Measurements from ENCODE around the gene TCF7L2.

TCF7L2 gene

DNA sequence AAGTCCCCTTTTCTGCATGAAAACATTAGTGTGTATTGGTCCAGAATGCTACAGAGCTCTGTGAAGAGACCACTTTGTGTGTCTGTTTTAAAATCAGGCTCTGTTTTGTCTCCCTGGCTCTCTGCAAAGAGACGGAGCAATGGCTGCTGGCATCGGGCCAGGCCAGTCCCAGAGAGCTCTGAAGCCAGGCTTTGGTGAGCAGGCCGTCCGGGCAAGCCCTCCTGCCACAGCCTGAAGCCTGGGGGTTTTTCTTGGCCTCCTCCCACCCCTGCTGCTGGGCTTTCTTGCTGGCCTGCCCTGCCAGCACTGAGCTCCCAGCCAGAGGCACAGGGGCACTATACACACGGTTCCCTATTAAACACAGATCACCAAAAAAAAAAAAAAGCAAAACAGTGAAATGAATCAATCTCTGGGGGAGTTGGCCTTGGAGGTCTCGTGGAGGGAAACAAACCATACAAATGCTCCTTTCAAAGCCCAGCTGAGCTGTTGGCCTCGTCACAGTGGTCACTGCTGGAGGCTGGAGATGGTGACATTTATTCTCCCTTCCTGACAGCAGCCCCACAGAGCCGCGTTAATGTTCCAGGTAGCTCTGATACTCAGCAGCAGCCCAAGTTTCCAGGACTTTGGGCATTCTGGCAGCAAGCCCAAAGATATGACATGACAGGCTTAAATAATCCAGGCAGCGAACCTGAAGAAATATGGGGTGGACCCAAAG, 237.2 kb downstream of the TCF7L2 start:
- Histone ChIP-seq H3K9ac (ENCODE audit: low read depth, low read length) (no peak overlapping the region), H3K9me3 (replicated peaks; ENCODE audit: low read length) (no peaks in the 10 kb centered on the region), H3K4me2 (ENCODE audit: low read length) (no peak overlapping the region), H3K4me1 (ENCODE audit: control insufficient read depth, insufficient read depth, low read length) (no peaks in the 10 kb centered on the region), H3K27me3 (ENCODE audit: control insufficient read depth, insufficient read depth, low read length) (no peaks in the 10 kb centered on the region), H3K4me3 (ENCODE audit: low read length) (no peak overlapping the region), H3K36me3 (ENCODE audit: insufficient read depth, low read length) (no peaks in the 10 kb centered on the region)

DNA sequence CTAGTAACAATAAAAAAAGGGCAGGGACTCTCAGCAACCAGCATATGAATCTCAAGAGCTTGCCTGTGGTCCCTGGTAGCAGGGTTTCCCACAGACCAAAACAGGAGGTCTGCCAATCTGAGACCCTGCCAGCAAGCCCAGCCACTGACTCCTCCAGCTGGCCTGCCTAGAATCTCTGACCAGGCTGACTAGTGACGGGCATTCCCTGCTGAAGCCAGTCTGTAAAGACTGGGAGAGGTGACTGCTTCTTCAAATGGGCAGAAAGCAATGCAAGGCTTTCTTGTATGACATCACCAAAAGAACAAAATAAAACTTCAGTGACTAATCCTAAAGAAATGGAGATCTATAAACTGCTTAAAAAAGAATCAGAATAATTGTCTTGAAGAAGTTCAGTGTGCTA, 249.4 kb downstream of the TCF7L2 start:
- Histone ChIP-seq H3K9ac (ENCODE audit: low read depth, low read length) (no peak overlapping the region), H3K36me3 (ENCODE audit: insufficient read depth, low read length) (no peaks in the 10 kb centered on the region), H3K4me3 (ENCODE audit: low read length) (no peak overlapping the region), H3K27me3 (ENCODE audit: control insufficient read depth, insufficient read depth, low read length) (no peaks in the 10 kb centered on the region), H3K4me1 (ENCODE audit: control insufficient read depth, insufficient read depth, low read length) (peaks cover 3% of the 10 kb centered on the region), H3K9me3 (replicated peaks; ENCODE audit: low read length) (no peaks in the 10 kb centered on the region), H3K4me2 (ENCODE audit: low read length) (no peak overlapping the region)

DNA sequence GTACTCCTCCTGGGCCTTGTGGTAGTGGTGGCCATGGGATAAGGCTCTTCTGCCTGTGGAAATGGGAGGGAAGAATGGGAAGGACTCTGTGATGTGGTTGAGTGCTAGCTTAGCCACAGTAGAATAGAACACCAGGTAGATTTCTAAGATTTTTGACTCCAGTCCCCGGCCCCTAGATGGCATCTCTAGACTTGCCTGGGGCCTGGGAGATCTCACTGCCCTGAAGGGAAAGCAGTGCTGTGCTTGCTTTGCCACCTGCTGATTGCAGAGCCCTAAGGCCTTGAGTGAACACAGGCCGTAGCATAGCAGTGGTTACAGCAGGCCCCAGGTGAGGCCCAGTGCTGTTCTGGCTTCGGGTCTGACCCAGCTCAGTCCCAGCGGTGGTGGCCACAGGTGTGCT, 252.0 kb downstream of the TCF7L2 start:
- H3K9me3 ChIP-seq (replicated peaks; ENCODE audit: low read length) = no peaks in the 10 kb centered on the region
- H3K4me3 ChIP-seq (ENCODE audit: low read length) = no peak overlapping the region
- H3K9ac ChIP-seq (ENCODE audit: low read depth, low read length) = no peak overlapping the region
- no peaks in the 10 kb centered on the region for H3K36me3 ChIP-seq (ENCODE audit: insufficient read depth, low read length)
- H3K4me2 ChIP-seq (ENCODE audit: low read length) = no peak overlapping the region
- no peaks in the 10 kb centered on the region for H3K27me3 ChIP-seq (ENCODE audit: control insufficient read depth, insufficient read depth, low read length)
- peaks cover 3% of the 10 kb centered on the region for H3K4me1 ChIP-seq (ENCODE audit: control insufficient read depth, insufficient read depth, low read length)

DNA sequence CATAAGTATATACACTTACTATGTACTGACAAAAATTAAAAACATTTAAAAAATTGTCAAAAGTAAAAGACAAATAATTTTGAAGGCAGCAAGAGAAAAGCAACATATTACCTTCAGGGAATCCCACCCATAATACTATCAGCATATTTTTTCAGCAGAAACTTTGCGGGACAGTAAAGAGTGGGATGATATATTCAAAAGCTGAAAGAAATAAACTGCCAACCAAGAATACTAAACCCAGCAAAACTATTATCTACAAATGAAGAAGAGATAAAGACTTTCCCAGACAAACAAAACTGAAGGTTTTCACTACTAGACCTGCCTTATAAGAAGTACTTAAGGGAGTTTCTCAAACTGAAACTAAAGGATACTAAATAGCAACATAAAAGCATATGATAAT, 257.9 kb downstream of the TCF7L2 start:
- Histone ChIP-seq H3K4me3 (ENCODE audit: low read length) (no peak overlapping the region), H3K36me3 (ENCODE audit: insufficient read depth, low read length) (no peaks in the 10 kb centered on the region), H3K4me1 (ENCODE audit: control insufficient read depth, insufficient read depth, low read length) (no peaks in the 10 kb centered on the region), H3K9me3 (replicated peaks; ENCODE audit: low read length) (no peaks in the 10 kb centered on the region), H3K9ac (ENCODE audit: low read depth, low read length) (no peak overlapping the region), H3K27me3 (ENCODE audit: control insufficient read depth, insufficient read depth, low read length) (peaks cover 9% of the 10 kb centered on the region), H3K4me2 (ENCODE audit: low read length) (no peak overlapping the region)

DNA sequence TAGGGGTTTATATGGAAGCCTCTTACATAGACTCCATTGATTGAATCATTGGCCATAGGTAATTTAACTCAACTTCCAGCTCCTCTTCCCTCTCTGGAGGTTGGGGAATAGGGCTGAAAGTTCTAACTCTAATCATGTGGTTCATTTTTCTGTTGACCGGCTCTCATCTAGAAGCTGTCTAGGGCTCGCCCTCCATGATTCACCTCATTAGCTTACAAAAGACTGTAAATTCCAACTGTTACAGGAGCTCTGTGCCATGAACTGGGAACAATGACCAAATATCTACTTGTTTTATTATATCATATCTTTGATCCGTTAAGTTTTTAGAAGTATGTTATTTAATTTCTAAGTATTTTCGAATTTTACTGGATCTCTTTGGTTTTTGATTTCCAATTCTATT, 263.0 kb downstream of the TCF7L2 start:
- Histone ChIP-seq H3K27me3 (ENCODE audit: control insufficient read depth, insufficient read depth, low read length) (peaks cover 9% of the 10 kb centered on the region), H3K4me2 (ENCODE audit: low read length) (no peak overlapping the region), H3K9ac (ENCODE audit: low read depth, low read length) (no peak overlapping the region), H3K36me3 (ENCODE audit: insufficient read depth, low read length) (no peaks in the 10 kb centered on the region), H3K4me3 (ENCODE audit: low read length) (no peak overlapping the region), H3K4me1 (ENCODE audit: control insufficient read depth, insufficient read depth, low read length) (no peaks in the 10 kb centered on the region), H3K9me3 (replicated peaks; ENCODE audit: low read length) (no peaks in the 10 kb centered on the region)

DNA sequence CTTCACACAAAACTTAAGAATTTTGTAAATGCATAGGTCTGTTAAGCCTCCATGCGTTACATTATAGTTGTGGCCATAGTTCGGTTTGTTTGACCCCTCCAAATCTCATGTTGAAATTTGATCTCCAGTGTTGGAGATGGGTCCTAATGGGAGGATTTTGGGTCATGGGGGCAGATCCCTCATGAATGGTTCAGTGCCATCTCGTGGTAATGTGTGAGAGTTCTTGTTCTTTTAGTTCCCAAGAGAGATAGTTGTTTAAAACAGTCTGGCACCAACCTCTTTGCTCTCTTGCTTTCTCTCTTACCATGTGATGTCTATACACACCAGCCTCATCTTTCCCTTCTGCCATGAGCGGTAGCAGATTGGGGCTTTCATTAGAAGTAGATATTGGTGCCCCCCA, 264.3 kb downstream of the TCF7L2 start:
- H3K4me1 ChIP-seq (ENCODE audit: control insufficient read depth, insufficient read depth, low read length) = no peaks in the 10 kb centered on the region
- no peaks in the 10 kb centered on the region for H3K36me3 ChIP-seq (ENCODE audit: insufficient read depth, low read length)
- H3K4me2 ChIP-seq (ENCODE audit: low read length) = no peak overlapping the region
- H3K4me3 ChIP-seq (ENCODE audit: low read length) = no peak overlapping the region
- peaks cover 7% of the 10 kb centered on the region for H3K27me3 ChIP-seq (ENCODE audit: control insufficient read depth, insufficient read depth, low read length)
- H3K9me3 ChIP-seq (replicated peaks; ENCODE audit: low read length) = no peaks in the 10 kb centered on the region
- no peak overlapping the region for H3K9ac ChIP-seq (ENCODE audit: low read depth, low read length)

DNA sequence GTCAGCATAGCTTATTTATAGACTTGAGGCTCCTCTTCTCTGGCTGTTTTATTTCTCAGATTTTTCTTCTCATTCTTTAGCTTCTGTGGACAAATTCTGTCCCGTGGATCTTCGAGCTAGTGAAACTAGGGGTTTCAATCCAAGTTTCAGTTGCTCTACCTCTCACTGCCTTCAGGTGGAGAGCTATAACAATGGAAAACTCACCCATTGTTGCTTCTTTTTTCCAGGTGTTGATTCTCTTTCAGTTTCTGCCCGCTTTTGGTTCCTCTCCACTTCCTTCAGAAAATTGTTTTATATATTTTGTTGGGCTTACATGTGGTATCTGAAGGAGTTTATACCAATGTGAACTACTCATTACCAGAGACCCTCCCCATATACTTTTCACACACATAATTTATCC, 266.1 kb downstream of the TCF7L2 start:
- no peak overlapping the region for H3K4me2 ChIP-seq (ENCODE audit: low read length)
- H3K4me3 ChIP-seq (ENCODE audit: low read length) = no peak overlapping the region
- no peaks in the 10 kb centered on the region for H3K36me3 ChIP-seq (ENCODE audit: insufficient read depth, low read length)
- H3K27me3 ChIP-seq (ENCODE audit: control insufficient read depth, insufficient read depth, low read length) = peaks cover 6% of the 10 kb centered on the region
- no peak overlapping the region for H3K9ac ChIP-seq (ENCODE audit: low read depth, low read length)
- H3K9me3 ChIP-seq (replicated peaks; ENCODE audit: low read length) = no peaks in the 10 kb centered on the region
- no peaks in the 10 kb centered on the region for H3K4me1 ChIP-seq (ENCODE audit: control insufficient read depth, insufficient read depth, low read length)

All from skeletal muscle satellite cell (primary cell).